WERI-Rb-1 (cell line): ENCODE measurements around the gene CNOT1.
A peak's percentile ranks its signal among the peaks of the same experiment; 100 is the strongest.

ENCODE experiments used
- DNase-seq: peaks from one replicate; pipeline ENCODE4 v3.0.0-alpha.2; 2020
- H3K27ac ChIP-seq: fragments of 250-450 bp; sonication (Bioruptor Pico); 2 replicates; pipeline ENCODE4 v1.5.1; 2020; ENCODE audit warnings: mild to moderate bottlenecking, moderate library complexity
- H3K27me3 ChIP-seq: fragments of 250-450 bp; sonication (Bioruptor Pico); 2 replicates; pipeline ENCODE4 v1.5.1; 2021; ENCODE audit warnings: mild to moderate bottlenecking, low read depth, moderate library complexity; ENCODE audit not compliant: insufficient read depth, severe bottlenecking
- H3K36me3 ChIP-seq: fragments of 250-450 bp; sonication (Bioruptor Pico); 2 replicates; pipeline ENCODE4 v1.5.1; 2020; ENCODE audit warnings: mild to moderate bottlenecking, moderate library complexity
- H3K4me3 ChIP-seq: 2 replicates; pipeline ENCODE4 v1.5.1; 2011; ENCODE audit warnings: low read depth, mild to moderate bottlenecking, control low read depth, low read length
- H3K9me3 ChIP-seq: fragments of 250-450 bp; sonication (Bioruptor Pico); 2 replicates; pipeline ENCODE4 v1.5.1; 2021; ENCODE audit warnings: mild to moderate bottlenecking, moderate library complexity; ENCODE audit not compliant: severe bottlenecking
- CTCF ChIP-seq: IDR thresholded peaks from 2 replicates; pipeline ENCODE4 v1.5.1; 2011; ENCODE audit warnings: low read depth, mild to moderate bottlenecking, control low read depth, inconsistent platforms, low read length

The CNOT1 gene

DNA sequence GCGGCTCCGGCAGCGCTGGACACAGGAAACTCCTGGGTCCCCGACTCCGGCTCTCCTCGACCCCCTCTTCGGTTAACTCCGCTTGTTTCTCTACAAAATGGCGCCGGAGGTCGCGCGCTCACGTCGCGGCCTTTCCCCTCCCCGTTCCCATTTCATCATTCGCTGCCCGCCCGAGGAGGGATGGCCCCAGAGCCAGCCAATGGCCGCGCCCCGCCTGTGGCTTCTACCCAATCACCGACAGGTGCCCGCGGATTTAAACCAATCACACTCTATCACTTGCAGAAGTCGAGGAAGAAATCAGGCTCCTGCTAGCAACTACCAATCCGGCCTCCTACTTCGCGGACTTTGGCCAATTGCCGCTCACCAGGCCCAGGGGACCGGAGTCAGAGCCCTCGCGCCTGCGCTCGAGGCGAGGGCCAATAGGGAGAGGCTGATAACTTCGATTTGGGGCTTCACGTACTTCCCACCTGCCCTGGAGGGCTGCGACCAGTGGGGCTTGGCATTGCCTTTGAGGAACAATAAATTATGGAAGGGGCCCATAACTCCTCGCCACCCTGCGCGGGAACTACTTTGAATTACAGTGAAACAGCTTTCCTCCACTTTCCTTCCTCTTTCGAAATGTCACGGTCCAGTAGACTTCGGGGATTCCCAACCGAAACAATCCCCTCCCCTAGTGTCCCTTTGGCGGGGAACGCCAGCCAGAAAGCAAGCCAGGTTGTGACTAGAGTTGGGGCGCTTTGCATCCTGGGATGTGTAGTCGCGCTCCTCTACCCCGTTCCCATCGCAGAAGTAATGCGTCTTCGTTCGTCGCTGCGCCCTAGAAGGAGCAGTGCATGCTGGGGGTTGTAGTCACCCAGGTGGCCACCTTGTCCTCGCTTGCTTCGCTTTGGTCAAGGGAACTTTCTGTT, at the start of gene CNOT1:
Gene CNOT1, minus strand, starts transcription at position 94 of the 908 bp plus-strand sequence. CDS start 30,489 bp downstream, outside the sequence.
- peak within 1 kb of the TSS; percentile 95 for H3K4me3 ChIP-seq
- H3K9me3 ChIP-seq, result no peaks in the 10 kb centered on the region
- H3K36me3 ChIP-seq, result peaks cover 21% of the 10 kb centered on the region
- H3K27ac ChIP-seq, result peak within 1 kb of the TSS; percentile 96
- peak; percentile 98 for DNase-seq
- TF ChIP-seq CTCF, result no peak
- no peaks in the 10 kb centered on the region for H3K27me3 ChIP-seq

DNA sequence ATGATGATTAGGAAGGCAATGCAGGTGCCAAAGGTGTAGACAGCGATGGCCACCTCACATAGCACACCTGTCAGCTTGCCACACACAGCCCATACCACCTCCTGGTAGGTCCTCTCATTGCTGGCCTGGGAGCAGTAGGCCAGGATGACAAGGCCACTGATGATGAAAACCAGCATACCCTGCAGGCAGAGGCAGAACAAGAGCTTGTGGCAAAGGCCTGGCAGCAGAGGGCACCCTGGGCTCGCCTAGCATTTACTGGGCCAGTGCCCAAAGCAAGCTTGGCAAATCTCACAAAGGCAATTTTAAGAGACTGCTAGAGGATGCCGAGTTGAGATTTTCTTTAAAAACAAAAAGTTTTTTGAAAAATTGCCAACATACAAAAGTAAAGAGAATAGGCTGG, 49.1 kb upstream of the CNOT1 start:
- Histone ChIP-seq H3K27ac (no peak overlapping the region), H3K27me3 (no peaks in the 10 kb centered on the region), H3K36me3 (no peaks in the 10 kb centered on the region; the same call in none of the 2 replicates), H3K4me3 (no peak overlapping the region), H3K9me3 (no peaks in the 10 kb centered on the region)
- peak; percentile 35; the same call in 1 of the 2 replicates for TF ChIP-seq CTCF
- no peak for DNase-seq

DNA sequence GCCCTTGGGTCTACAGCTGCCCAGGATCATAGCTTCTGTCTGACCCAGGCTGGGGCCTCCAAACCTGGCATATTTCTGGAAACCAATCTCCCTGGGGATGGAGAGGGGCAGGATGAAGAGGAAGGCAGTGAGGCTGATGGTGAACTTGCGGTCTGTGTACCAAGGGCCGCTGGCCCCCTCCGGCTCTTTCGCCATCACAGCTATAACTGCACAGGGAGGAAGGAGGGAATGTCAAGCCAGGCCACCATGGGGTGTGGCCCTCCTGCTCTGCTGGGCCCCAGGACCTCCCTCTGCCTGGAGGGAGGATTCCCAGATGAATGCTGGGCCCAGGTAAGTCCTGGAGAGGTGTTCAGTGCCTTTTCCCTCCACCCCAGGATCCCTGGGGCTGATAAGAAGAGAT, 48.6 kb upstream of the CNOT1 start:
- TF ChIP-seq CTCF, result no peak
- no peak for DNase-seq
- Histone ChIP-seq H3K9me3 (no peaks in the 10 kb centered on the region), H3K36me3 (no peaks in the 10 kb centered on the region; the same call in none of the 2 replicates), H3K4me3 (no peak overlapping the region), H3K27me3 (no peaks in the 10 kb centered on the region), H3K27ac (no peak overlapping the region)

GRCh38 chr16:58670946-58671583, 41.4 kb upstream of the CNOT1 start:
- TF ChIP-seq CTCF, result no peak
- Histone ChIP-seq H3K4me3 (no peak overlapping the region), H3K27ac (no peak overlapping the region), H3K9me3 (no peaks in the 10 kb centered on the region), H3K36me3 (no peaks in the 10 kb centered on the region; the same call in 1 of the 2 replicates), H3K27me3 (no peaks in the 10 kb centered on the region)
- DNase-seq, result no peak

- no peak for DNase-seq
- Histone ChIP-seq H3K4me3 (no peak overlapping the region), H3K27ac (no peak overlapping the region), H3K36me3 (no peaks in the 10 kb centered on the region; the same call in 1 of the 2 replicates), H3K9me3 (no peaks in the 10 kb centered on the region), H3K27me3 (no peaks in the 10 kb centered on the region)
- no peak for TF ChIP-seq CTCF
Measured at GRCh38 chr16:58670177-58670576, 40.6 kb upstream of the CNOT1 start.
